ENCODE data around the gene ILKAP.

- no peak for TF ChIP-seq CTCF (IDR thresholded peaks at IDR 0.05; ENCODE audit: poor library complexity)
- TF ChIP-seq EZH2 (IDR thresholded peaks at IDR 0.05; ENCODE audit: borderline replicate concordance): no peak
Measured at GRCh38 chr2:238155051-238155760, 48.3 kb downstream of the ILKAP start.
